Tibial nerve (tissue), 4 donors: ENCODE measurements around the gene TFB1M.

Experiments
- EP300 ChIP-seq, 2 donors: sonication (generic); formaldehyde crosslinking; IDR thresholded peaks; one replicate each; pipeline ENCODE4 v1.6.1; 2017; ENCODE audit warnings: antibody characterized with exemption in 2 of 2, mild to moderate bottlenecking in 1 of 2
- POLR2A ChIP-seq, 2 donors: fragments of 450-650 bp; IDR thresholded peaks; one replicate each; pipeline ENCODE4 v1.6.1; 2017; ENCODE audit warnings: antibody characterized with exemption in 2 of 2, mild to moderate bottlenecking in 2 of 2, moderate library complexity in 2 of 2
- TF ChIP-seq, protein P1 (sequence below), 5 experiments: fragments of 200-600 bp in 3 of 5; fragments of 450-650 bp in 2 of 5; sonication (generic) in 3 of 5; IDR thresholded peaks; one replicate each; pipeline ENCODE4 v1.5.1; 2016 to 2019; ENCODE audit warnings: antibody characterized with exemption in 5 of 5, mild to moderate bottlenecking in 3 of 5, moderate library complexity in 2 of 5

DNA sequence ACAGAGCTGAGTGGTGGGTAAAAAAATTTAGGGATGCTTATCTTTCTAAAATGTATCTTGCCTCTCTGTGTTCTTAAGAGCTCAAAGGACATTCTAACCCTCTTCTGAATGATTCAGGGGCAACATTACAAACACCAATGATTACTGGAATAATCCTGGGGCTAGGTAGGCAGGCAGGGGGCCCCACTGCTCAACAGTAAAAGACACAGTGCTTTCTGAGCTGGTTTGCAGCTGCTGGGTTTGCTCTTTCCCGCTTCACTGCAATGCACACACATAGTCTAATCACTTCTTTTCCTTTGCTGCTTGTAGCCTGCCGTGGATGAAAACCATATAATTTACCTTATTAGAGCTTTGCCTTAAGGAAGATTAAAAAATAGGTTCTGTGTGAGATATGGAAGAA, 26.5 kb downstream of the TFB1M start:
- TF ChIP-seq, protein P1, sequence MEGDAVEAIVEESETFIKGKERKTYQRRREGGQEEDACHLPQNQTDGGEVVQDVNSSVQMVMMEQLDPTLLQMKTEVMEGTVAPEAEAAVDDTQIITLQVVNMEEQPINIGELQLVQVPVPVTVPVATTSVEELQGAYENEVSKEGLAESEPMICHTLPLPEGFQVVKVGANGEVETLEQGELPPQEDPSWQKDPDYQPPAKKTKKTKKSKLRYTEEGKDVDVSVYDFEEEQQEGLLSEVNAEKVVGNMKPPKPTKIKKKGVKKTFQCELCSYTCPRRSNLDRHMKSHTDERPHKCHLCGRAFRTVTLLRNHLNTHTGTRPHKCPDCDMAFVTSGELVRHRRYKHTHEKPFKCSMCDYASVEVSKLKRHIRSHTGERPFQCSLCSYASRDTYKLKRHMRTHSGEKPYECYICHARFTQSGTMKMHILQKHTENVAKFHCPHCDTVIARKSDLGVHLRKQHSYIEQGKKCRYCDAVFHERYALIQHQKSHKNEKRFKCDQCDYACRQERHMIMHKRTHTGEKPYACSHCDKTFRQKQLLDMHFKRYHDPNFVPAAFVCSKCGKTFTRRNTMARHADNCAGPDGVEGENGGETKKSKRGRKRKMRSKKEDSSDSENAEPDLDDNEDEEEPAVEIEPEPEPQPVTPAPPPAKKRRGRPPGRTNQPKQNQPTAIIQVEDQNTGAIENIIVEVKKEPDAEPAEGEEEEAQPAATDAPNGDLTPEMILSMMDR (IDR thresholded peaks at IDR 0.05): no peak
- no peak for TF ChIP-seq POLR2A (IDR thresholded peaks at IDR 0.05)
- TF ChIP-seq EP300 (IDR thresholded peaks at IDR 0.05): no peak
